Stimulated activated CD8-positive, alpha-beta memory T cell treated with anti-CD3 and anti-CD28 coated beads, Interleukin-2, amount 100 ng/mL, for 1 hour (primary cell): ENCODE results near the gene C19orf25.

Experiments used
- DNase-seq, 2 donors: peaks; one replicate each; pipeline ENCODE4 v3.0.0-alpha.2; 2020; ENCODE audit warnings: low read depth in 2 of 2

Gene C19orf25

GRCh38 chr19:1496714-1497577 is 17.9 kb upstream of the C19orf25 start:
- DNase-seq, result no peak

- no peak for DNase-seq
Observed at GRCh38 chr19:1495799-1496713, 17.0 kb upstream of the C19orf25 start.

GRCh38 chr19:1495051-1495798 is 16.2 kb upstream of the C19orf25 start:
- no peak for DNase-seq

GRCh38 chr19:1494115-1494815 is 15.2 kb upstream of the C19orf25 start:
- no peak for DNase-seq

- no peak for DNase-seq
Observed at GRCh38 chr19:1492474-1493006, 13.5 kb upstream of the C19orf25 start.

GRCh38 chr19:1491849-1492170 is 12.8 kb upstream of the C19orf25 start:
- DNase-seq, result no peak

- no peak for DNase-seq
Observed at GRCh38 chr19:1491114-1491848, 12.3 kb upstream of the C19orf25 start, which contains the start of gene REEP6. TSS of gene REEP6 (plus strand) at chr19:1491181. CDS start at chr19:1491270, 89 bp downstream.

GRCh38 chr19:1490311-1491113 is 11.5 kb upstream of the C19orf25 start, which contains the start of gene PCSK4:
TSS of gene PCSK4 (minus strand) at chr19:1490350. CDS start at chr19:1490346, 4 bp downstream.
- peak; percentile 94 to 97 for DNase-seq

GRCh38 chr19:1489463-1490310 is 10.7 kb upstream of the C19orf25 start:
- no peak for DNase-seq

- no peak for DNase-seq
Observed at GRCh38 chr19:1488282-1488601, 9.2 kb upstream of the C19orf25 start.

GRCh38 chr19:1487576-1488281 is 8.7 kb upstream of the C19orf25 start:
- no peak for DNase-seq

- no peak for DNase-seq
Observed at GRCh38 chr19:1486720-1487575, 7.9 kb upstream of the C19orf25 start.

- no peak for DNase-seq
Observed at GRCh38 chr19:1483979-1484428, 5.0 kb upstream of the C19orf25 start.

- no peak for DNase-seq
Observed at GRCh38 chr19:1483131-1483978, 4.3 kb upstream of the C19orf25 start.

GRCh38 chr19:1482361-1483130 is 3.5 kb upstream of the C19orf25 start:
- DNase-seq, result no peak
